AG20443 (cell line): Measurements from ENCODE around the gene TXNDC12.
"Not testable (repeated sequence)": the region's sequence is repeated elsewhere in the genome, so short reads cannot be mapped to it uniquely, and the experiment has no call there.

ENCODE experiments used
- DNase-seq: peaks from one replicate; pipeline ENCODE4 v3.0.0; 2012; ENCODE audit warnings: low spot score, mixed read lengths

TXNDC12 gene

GRCh38 chr1:52045666-52046195, 9.3 kb downstream of the TXNDC12 start:
- DNase-seq, result not testable (repeated sequence)

DNA sequence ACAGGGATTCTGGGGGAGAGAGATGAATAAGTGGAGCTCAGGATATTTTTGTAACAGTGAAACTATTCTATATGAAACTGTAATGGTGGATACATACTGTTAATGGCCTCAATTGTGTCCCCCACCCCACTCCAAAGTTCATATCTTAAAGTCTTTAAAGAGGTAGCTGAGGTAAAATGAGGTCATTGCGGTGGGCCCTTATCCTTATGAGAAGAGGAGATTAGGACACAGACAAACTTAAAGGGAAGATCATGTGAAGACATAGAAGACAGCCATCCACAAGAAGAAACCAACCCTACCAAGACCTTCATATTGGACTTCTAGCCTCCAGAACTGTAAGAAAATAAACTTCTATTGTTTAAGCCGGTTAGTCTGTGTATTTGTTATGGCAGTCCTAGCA, 9.8 kb downstream of the TXNDC12 start:
- DNase-seq, result no peak

GRCh38 chr1:52041551-52042185, 13.3 kb downstream of the TXNDC12 start:
- DNase-seq, result no peak

DNA sequence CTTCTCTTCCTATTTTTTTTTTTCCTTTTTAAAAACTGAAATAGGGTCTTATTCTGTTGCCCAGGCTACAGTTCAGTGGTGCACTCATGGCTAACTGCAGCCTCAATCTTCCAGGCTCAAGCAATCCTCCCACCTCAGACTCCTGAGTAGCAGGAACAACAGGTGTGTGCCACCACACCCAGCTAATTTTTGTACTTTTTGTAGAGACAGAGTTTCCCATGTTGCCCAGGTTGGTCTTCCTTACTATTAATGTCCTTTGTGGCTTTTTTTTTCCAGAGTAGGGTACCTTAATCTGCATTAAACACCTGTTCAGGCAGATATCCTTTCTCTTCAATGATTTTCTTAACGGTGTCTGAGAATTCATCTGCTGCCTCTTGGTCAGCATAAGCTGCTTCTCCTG, 17.1 kb downstream of the TXNDC12 start:
- DNase-seq, result no peak

GRCh38 chr1:52037402-52037814, 17.6 kb downstream of the TXNDC12 start:
- no peak for DNase-seq

GRCh38 chr1:52034050-52034384, 21.0 kb downstream of the TXNDC12 start:
- no peak for DNase-seq

DNA sequence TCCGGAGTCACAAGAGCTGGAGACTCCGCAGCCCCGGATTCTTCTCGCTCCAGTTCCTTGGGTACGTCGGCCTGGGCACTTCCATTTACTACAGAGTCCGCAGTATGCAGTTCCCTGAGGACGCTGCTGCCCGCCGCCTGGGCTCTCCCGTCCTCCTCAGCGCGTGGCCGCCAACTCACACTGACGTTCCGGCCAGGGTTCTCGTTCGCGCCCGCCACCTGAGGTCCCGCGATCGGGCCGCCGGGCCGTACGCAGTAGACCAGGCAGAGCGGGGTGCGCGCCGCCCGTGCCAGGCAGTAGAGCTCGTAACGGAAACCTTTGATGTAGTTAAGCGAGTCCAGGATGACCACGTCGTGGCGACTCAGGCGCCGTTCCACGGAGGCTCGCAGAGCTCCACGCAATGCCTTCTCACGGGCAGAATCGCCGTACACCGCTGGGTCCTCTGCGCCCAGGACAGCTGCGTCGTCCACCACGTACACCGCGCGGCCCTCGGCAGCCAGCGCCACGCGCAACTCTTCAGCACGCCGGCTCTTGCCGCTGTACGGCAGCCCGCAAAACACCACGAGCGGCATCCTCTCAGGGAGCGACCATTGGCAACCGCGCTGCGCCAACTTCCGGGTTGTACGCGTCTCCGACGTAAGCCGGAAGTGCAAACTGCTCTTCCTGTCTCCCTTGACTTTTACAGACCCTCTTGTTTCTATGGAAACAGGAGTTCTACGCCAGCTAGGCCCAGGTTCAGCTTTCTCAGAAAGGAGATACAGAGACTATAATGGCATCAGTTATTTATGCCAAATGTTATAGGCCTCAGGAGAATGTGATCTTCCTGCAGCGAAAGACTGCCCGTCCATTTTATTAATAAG, 21.6 kb downstream of the TXNDC12 start, which contains the start of gene KTI12:
Gene KTI12, minus strand, starts transcription at position 621 of the 860 bp plus-strand sequence. Its CDS starts 49 bp downstream, at position 572.
- DNase-seq, result peak; percentile 93

GRCh38 chr1:52032785-52033131, 22.2 kb downstream of the TXNDC12 start:
- peak; percentile 61 for DNase-seq

DNA sequence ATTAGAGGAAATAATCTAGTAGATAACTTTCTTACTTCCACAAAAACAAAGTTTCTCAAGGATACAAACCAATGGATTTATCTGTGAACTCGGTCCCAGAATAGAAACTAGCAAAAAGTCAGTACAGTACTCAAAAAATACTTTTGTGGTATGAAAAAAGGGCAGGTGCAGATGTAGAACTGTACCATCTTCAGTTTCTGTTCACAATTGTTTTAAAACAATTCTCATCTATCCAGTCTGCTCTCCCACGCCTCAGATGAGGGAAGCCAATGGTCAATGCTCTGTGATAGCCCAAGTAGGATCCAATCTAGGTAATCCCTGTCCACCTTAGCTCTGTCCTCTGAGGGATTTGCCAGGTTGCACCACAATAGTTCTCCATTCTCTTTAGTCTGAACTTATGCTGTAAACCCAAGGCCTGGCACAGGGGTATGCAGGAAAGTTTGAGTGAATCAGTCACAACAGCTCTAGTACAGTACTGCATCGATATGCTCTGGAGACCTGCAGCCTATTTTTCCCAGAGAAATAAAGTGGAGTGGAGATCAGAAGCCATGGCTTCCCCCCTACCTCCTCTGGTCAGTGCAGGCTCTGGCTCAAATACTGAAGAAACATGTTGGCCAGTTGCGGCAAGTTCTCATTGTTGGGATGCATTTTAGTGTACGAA, 22.7 kb downstream of the TXNDC12 start:
- no peak for DNase-seq

DNA sequence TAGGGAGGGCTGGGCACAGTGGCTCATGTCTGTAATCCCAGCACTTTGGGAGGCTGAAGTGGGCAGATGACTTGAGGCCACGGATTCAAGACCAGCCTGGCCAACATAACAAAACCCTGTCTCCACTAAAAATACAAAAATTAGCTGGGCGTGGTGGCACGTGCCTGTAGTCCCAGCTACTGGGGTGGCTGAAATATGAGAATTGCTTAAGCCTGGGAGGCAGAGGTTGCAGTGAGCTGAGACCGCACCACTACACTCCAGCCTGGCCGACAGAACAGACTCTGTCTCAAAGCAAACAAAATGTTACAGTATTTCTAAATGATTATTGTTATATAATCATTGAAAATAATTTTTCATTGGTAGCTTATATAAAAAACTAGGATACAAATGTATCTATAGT, 26.2 kb downstream of the TXNDC12 start:
- DNase-seq, result not testable (repeated sequence)

DNA sequence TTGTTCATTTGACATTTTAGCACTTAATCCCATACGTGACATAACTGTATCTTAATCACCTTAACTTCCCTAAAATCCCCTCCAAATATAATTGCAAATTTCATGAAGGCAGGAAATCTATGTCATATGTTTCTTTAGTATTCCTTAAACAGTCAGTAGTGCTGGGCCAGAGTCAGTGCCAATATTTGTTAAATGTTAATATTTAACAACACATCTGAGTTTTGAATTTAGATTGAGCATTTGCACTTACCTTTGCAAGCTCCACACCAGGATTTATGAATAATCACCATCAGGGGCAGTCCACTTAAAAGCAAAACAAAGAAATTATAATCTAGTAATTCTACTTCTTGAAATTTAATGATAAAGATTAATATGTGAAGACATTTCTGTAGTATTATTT, 26.7 kb downstream of the TXNDC12 start:
- DNase-seq, result no peak

DNA sequence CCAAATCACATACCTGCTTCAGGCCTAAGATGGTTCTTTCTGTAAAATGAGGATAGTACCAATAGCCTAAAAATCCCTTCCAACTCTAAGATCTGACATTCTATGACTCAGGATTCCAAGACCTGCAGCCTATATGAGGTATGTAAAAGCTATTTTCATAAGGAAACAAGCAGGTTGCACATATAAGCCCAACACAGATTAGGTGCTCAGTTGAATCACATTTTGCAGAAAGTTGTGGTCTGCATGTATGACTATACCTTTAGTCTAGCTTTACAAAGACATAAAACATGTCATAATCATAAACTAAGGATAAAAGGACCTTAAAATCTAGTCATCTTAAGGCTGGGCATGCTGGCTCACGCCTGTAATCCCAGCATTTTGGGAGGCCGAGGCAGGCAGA, 28.7 kb downstream of the TXNDC12 start:
- no peak for DNase-seq

DNA sequence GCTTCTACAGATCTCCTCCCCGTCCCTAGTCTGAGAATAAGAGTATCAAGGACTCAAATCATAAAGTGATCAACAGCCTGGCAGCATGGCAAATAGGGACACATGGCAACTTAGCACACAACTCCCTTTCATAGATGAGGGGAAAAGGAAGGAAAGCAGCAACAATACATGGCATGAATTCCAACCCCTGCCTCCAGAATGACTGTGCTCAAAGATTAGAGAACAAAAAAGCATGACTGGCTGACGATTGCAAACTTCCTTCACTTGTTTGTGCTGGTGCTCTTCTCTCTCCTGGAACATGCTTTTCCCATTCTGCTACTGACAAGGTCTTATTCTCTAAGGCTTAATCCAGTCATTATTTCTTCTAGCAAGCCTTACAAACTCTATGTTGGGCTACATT, 32.9 kb downstream of the TXNDC12 start:
- DNase-seq, result no peak

- DNase-seq, result no peak
Observed at GRCh38 chr1:52008071-52008809, 46.8 kb downstream of the TXNDC12 start.

- DNase-seq, result no peak
Observed at GRCh38 chr1:52007215-52008002, 47.6 kb downstream of the TXNDC12 start.

GRCh38 chr1:52006081-52006553, 48.9 kb downstream of the TXNDC12 start:
- DNase-seq, result not testable (repeated sequence)

GRCh38 chr1:52005548-52005947, 49.4 kb downstream of the TXNDC12 start:
- DNase-seq, result peak; percentile 58

GRCh38 chr1:52003877-52004276, 51.1 kb downstream of the TXNDC12 start:
- DNase-seq, result no peak

GRCh38 chr1:52002038-52002917, 52.7 kb downstream of the TXNDC12 start:
- DNase-seq, result peak; percentile 87

- DNase-seq, result no peak
Observed at GRCh38 chr1:51998701-51999100, 56.3 kb downstream of the TXNDC12 start.
